H1 (cell line): Measurements from ENCODE around the gene OR7A10. TPM values are rescaled to one million over a fixed set of nuclear protein-coding genes. Genes with fewer than 3 reads are reported as not detected.

Experiments used
- ASH2L ChIP-seq: fragments of 200-600, 300-600 bp; sonication (generic); IDR thresholded peaks from one replicate; pipeline ENCODE4 v1.7.1; 2017; ENCODE audit warnings: low read length
- EZH2 ChIP-seq: fragments of 200-600 bp; sonication (generic); IDR thresholded peaks from 2 replicates; pipeline ENCODE4 v1.7.1; 2012; ENCODE audit warnings: low read depth, mild to moderate bottlenecking, moderate library complexity, low read length, inconsistent platforms; ENCODE audit not compliant: severe bottlenecking
- KDM4A ChIP-seq: IDR thresholded peaks from one replicate; pipeline ENCODE4 v1.7.1; 2012; ENCODE audit warnings: low read depth, mild to moderate bottlenecking, moderate library complexity, low read length, inconsistent platforms; ENCODE audit not compliant: severe bottlenecking
- POLR2AphosphoS5 ChIP-seq: IDR thresholded peaks from 2 replicates; pipeline ENCODE4 v1.6.1; 2011; ENCODE audit warnings: low read depth, low read length
- SP2 ChIP-seq: IDR thresholded peaks from 2 replicates; pipeline ENCODE4 v1.6.1; 2012; ENCODE audit warnings: mild to moderate bottlenecking, low read length, inconsistent platforms
- ZNF274 ChIP-seq: IDR thresholded peaks from 2 replicates; pipeline ENCODE4 v1.7.0; 2012; ENCODE audit warnings: low read length, borderline replicate concordance; ENCODE audit errors: extremely low read depth
- polyA plus RNA-seq, 7 experiments: library from polyadenylated mRNA; depleted of rRNA in 3 of 7; stranded (reverse) in 5 of 7; unstranded in 2 of 7; fragments of >200 nt in 5 of 7; fragments of 200-250 nt in 2 of 7; gene quantifications; 1 replicate in 5 of 7; 2 replicates in 1 of 7; 4 replicates in 1 of 7; pipeline versions ENCODE4 v1.2.1 to v1.2.3, GENCODE V29; 2011 to 2013; ENCODE audit warnings: missing spikeins in 2 of 7, mixed read lengths in 2 of 7
- total RNA-seq: library from RNA; stranded (reverse); fragmentation: NEBNext Ultra II Directional; extraction: Animal tissue kit (Norgen Biotek cat#: 25700); gene quantifications from 2 replicates; pipeline ENCODE4 v1.2.1, GENCODE V29; 2021
- TF ChIP-seq, protein P1 (sequence below): IDR thresholded peaks from 2 replicates; pipeline ENCODE4 v1.6.1; 2012; ENCODE audit warnings: low read length, inconsistent platforms

The OR7A10 gene
- total and polyA plus RNA-seq, 2 of the 8 experiments (the other 6 are each of a cell fraction or from before 2014, with no cell fraction given), result not detected

DNA sequence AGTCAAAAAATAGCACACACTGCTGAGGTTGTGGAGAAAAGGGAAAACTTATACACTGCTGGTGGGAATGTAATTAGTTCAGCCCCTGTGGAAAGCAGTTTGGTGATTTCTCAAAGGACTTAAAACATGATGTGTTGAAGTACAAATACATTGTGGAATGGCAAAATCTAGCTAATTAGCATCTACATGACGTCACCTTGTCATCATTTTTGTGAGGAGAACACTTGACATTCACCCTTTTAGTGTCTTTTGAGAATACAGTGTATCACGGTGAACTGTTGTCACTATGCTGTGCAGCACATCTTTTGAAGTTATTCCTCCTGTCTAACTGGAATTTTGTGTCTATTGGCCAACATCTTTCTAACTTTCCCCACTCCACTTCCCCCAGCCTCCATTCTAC is 5.6 kb downstream of the OR7A10 start (continued):
- TF ChIP-seq, protein P1, sequence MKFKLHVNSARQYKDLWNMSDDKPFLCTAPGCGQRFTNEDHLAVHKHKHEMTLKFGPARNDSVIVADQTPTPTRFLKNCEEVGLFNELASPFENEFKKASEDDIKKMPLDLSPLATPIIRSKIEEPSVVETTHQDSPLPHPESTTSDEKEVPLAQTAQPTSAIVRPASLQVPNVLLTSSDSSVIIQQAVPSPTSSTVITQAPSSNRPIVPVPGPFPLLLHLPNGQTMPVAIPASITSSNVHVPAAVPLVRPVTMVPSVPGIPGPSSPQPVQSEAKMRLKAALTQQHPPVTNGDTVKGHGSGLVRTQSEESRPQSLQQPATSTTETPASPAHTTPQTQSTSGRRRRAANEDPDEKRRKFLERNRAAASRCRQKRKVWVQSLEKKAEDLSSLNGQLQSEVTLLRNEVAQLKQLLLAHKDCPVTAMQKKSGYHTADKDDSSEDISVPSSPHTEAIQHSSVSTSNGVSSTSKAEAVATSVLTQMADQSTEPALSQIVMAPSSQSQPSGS, result no peak
- no peak for TF ChIP-seq SP2
- TF ChIP-seq KDM4A, result no peak
- TF ChIP-seq EZH2, result no peak
- TF ChIP-seq POLR2AphosphoS5, result no peak
- TF ChIP-seq ZNF274, result no peak
- TF ChIP-seq ASH2L, result no peak
